Astrocyte (in vitro differentiated cells and primary cell): ENCODE data around the gene CFAP161. TPM values are rescaled to one million over a fixed set of nuclear protein-coding genes. Genes with fewer than 3 reads are reported as not detected.

Source experiments
- DNase-seq: peaks from one replicate; pipeline ENCODE4 v3.0.0-alpha.2; 2010; ENCODE audit warnings: low read depth
- FAIRE-seq: peaks from 2 replicates; lab custom pipeline; 2011; peaks lifted over from hg19 to GRCh38; lab: Jason Lieb, UNC
- H2AFZ ChIP-seq: 2 replicates; pipeline ENCODE4 v1.6.0; 2012; ENCODE audit warnings: low read depth, low read length, inconsistent platforms
- H3K27ac ChIP-seq: 2 replicates; pipeline ENCODE4 v1.5.1; 2011; ENCODE audit warnings: low read depth, low read length, inconsistent platforms
- H3K27me3 ChIP-seq: 2 replicates; pipeline ENCODE4 v1.6.0; 2011; ENCODE audit warnings: low read length, inconsistent platforms; ENCODE audit not compliant: insufficient read depth
- H3K36me3 ChIP-seq: 2 replicates; pipeline ENCODE4 v1.5.1; 2011; ENCODE audit warnings: low read length, inconsistent platforms; ENCODE audit not compliant: insufficient read depth
- H3K4me1 ChIP-seq: 2 replicates; pipeline ENCODE4 v1.5.1; 2011; ENCODE audit warnings: low read length, inconsistent platforms; ENCODE audit not compliant: insufficient read depth
- H3K4me2 ChIP-seq: 2 replicates; pipeline ENCODE4 v1.6.0; 2012; ENCODE audit warnings: low read length, inconsistent platforms
- H3K4me3 ChIP-seq: 2 replicates; pipeline ENCODE4 v1.5.1; 2011; ENCODE audit warnings: low read depth, mild to moderate bottlenecking, low read length, inconsistent platforms; ENCODE audit not compliant: insufficient read depth
- H3K79me2 ChIP-seq: 2 replicates; pipeline ENCODE4 v1.6.0; 2012; ENCODE audit warnings: mild to moderate bottlenecking, low read length, inconsistent platforms; ENCODE audit not compliant: insufficient read depth
- H3K9ac ChIP-seq: 2 replicates; pipeline ENCODE4 v1.6.0; 2012; ENCODE audit warnings: mild to moderate bottlenecking, low read length, inconsistent platforms
- H3K9me3 ChIP-seq: 2 replicates; pipeline ENCODE4 v1.5.1; 2012; ENCODE audit warnings: low read depth, mild to moderate bottlenecking, low read length, inconsistent platforms; ENCODE audit not compliant: insufficient read depth
- H4K20me1 ChIP-seq: 2 replicates; pipeline ENCODE4 v1.6.0; 2012; ENCODE audit warnings: low read length, inconsistent platforms; ENCODE audit not compliant: insufficient read depth
- H3K27ac Mint-ChIP-seq: one replicate; pipeline ENCODE4 v1.8.0; 2021; ENCODE audit warnings: mild to moderate bottlenecking, mixed read lengths; ENCODE audit not compliant: unreplicated experiment
- H3K27me3 Mint-ChIP-seq: one replicate; pipeline ENCODE4 v1.8.0; 2021; ENCODE audit warnings: low read depth, mixed read lengths; ENCODE audit not compliant: unreplicated experiment
- H3K36me3 Mint-ChIP-seq: one replicate; pipeline ENCODE4 v1.8.0; 2021; ENCODE audit warnings: low read depth, mixed read lengths; ENCODE audit not compliant: unreplicated experiment
- H3K4me1 Mint-ChIP-seq: one replicate; pipeline ENCODE4 v1.8.0; 2021; ENCODE audit warnings: low read depth, mixed read lengths; ENCODE audit not compliant: unreplicated experiment
- H3K4me3 Mint-ChIP-seq: one replicate; pipeline ENCODE4 v1.8.0; 2021; ENCODE audit warnings: mild to moderate bottlenecking, moderate library complexity, mixed read lengths; ENCODE audit not compliant: unreplicated experiment
- H3K9me3 Mint-ChIP-seq: one replicate; pipeline ENCODE4 v1.8.0; 2021; ENCODE audit warnings: mild to moderate bottlenecking, mixed read lengths; ENCODE audit not compliant: unreplicated experiment
- CTCF ChIP-seq: IDR thresholded peaks from 2 replicates; pipeline ENCODE4 v1.5.1; 2011; ENCODE audit warnings: low read depth, mild to moderate bottlenecking, inconsistent platforms, low read length, moderate library complexity; ENCODE audit not compliant: insufficient read depth
- EZH2 ChIP-seq: IDR thresholded peaks from 2 replicates; pipeline ENCODE4 v1.6.1; 2012; ENCODE audit warnings: mild to moderate bottlenecking, low read length, inconsistent platforms; ENCODE audit not compliant: insufficient read depth
- total RNA-seq: library from RNA; stranded (reverse); gene quantifications from 2 replicates; pipeline ENCODE4 v1.2.1, GENCODE V29; 2021

CFAP161 gene
- total RNA-seq, 1 donor from 2014 or later = 0.27 TPM

- no peaks in the 10 kb centered on the region for H3K9me3 ChIP-seq
- Mint-ChIP-seq H3K36me3 (no peaks in the 10 kb centered on the region), H3K27ac (no peak overlapping the region), H3K4me3 (no peak overlapping the region), H3K27me3 (peaks cover 5% of the 10 kb centered on the region), H3K4me1 (peaks cover 4% of the 10 kb centered on the region), H3K9me3 (no peaks in the 10 kb centered on the region)
- H3K36me3 ChIP-seq = no peaks in the 10 kb centered on the region
- peaks cover 14% of the 10 kb centered on the region for H3K27me3 ChIP-seq
- no peak for FAIRE-seq
- no peak for DNase-seq
- H4K20me1 ChIP-seq = no peaks in the 10 kb centered on the region
- H3K27ac ChIP-seq = no peak overlapping the region
- H3K9ac ChIP-seq = no peak overlapping the region
- no peak overlapping the region for H3K4me3 ChIP-seq
- H3K4me1 ChIP-seq = no peaks in the 10 kb centered on the region
- H3K79me2 ChIP-seq = no peaks in the 10 kb centered on the region
- no peak overlapping the region for H3K4me2 ChIP-seq
- no peak overlapping the region for H2AFZ ChIP-seq
- TF ChIP-seq CTCF (no peak), EZH2 (no peak)
These were observed 44.3 kb downstream of the CFAP161 start for GRCh38 chr15:81178365-81178764.

DNA sequence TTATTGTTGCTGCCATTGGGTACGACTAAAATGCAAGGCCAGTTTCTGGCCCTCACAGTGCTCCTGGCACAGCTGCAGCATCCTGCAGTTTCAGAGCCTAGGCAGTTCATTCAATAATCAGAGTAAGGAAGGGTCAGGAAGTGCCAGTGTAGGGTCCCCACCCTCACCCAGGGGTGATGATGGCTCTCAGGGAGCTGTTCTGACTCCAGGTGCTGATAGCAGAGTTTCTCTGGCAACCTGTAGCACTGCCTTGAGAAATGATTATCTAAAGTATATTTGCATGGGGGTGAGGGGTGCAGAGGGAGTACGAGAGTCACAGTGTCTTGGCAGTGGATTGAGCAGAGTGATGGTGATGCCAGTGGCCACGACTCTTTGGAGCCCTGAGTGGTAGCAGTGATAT lies 47.1 kb downstream of the CFAP161 start:
- H3K27ac ChIP-seq = no peak overlapping the region

More for the DNA sequence above, 47.1 kb downstream of the CFAP161 start:
- no peaks in the 10 kb centered on the region for H3K9me3 ChIP-seq
- TF ChIP-seq EZH2 = no peak
- TF ChIP-seq CTCF = no peak
- Mint-ChIP-seq H3K4me3 (no peak overlapping the region), H3K9me3 (peaks cover 5% of the 10 kb centered on the region), H3K27me3 (peaks cover 8% of the 10 kb centered on the region), H3K36me3 (no peaks in the 10 kb centered on the region), H3K4me1 (peaks cover 4% of the 10 kb centered on the region), H3K27ac (no peak overlapping the region)
- H3K4me3 ChIP-seq = no peak overlapping the region
- H2AFZ ChIP-seq = no peak overlapping the region
- H4K20me1 ChIP-seq = no peaks in the 10 kb centered on the region
- no peaks in the 10 kb centered on the region for H3K79me2 ChIP-seq
- H3K27me3 ChIP-seq = peaks cover 14% of the 10 kb centered on the region
- H3K36me3 ChIP-seq = no peaks in the 10 kb centered on the region
- H3K4me2 ChIP-seq = no peak overlapping the region
- H3K4me1 ChIP-seq = no peaks in the 10 kb centered on the region
- DNase-seq (no peak), FAIRE-seq (no peak)
- H3K9ac ChIP-seq = no peak overlapping the region
